HG03066 (cell line): ENCODE results near the gene TADA2B.

Experiments
- ATAC-seq: cut with Tn5 transposase; IDR thresholded peaks from one replicate; pipeline ENCODE4 v1.9.1; 2021; ENCODE audit warnings: low read depth; ENCODE audit not compliant: unreplicated experiment

The TADA2B gene

DNA sequence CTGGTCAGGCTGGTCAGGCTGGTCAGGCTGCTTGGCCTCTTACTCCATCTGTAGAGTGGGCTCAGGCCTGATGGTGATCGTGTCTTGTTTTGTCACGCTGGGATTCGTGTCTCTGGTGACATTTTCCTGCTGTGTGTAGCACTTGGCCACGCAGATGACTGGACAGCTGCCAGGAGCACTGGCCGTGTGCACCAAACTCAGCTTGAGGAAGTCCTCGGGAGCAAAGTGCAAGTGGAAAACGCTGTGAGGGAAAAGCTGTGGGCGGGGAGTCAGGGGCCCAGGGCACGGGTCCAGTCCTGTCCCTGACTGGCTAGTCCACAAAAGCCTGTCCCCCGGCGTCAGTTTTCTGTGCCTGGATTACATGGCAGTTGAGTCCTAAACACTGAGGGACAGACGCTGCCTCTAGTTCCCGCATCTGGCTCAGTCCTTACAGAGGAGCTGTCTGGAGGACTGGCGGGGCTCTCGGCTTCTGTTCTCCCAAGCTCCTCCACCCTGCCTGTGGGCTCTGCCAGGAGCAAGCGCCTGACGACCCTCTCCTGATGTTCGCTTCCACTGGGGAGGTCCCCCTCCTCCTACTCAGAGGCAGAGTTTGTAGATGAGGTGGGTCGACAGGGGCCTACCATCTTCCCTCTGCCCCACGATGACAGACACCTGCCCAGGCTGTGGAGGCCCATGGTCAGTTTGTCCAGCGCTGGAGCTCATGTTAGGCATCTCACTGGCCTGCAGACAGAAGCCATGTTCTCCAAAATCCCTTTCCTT is 60.6 kb downstream of the TADA2B start:
- no peak for ATAC-seq

GRCh38 chr4:7104366-7105031 is 61.3 kb downstream of the TADA2B start:
- ATAC-seq, result no peak

DNA sequence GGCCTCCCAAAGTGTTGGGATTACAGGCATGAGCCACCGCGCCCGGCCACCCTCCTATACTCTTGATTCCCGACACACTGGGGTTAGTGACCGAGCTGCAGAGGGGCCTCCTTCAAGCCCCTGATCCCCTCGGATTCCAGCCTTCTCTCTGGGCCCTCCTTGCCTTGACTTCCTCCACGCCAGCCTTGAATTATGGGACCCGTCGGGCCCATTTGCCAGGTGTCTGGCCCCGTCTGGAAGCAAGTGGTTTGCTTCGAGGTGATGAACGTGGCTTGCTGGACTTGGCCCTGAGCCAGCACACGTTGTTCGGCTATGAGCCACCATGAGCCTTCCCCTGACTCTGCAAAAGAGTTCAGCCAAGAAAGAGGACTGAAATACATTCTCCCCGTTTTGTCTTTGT is 62.1 kb downstream of the TADA2B start:
- ATAC-seq, result no peak

GRCh38 chr4:7107166-7107905 is 64.2 kb downstream of the TADA2B start:
- ATAC-seq, result no peak
